Activated T-cell treated with anti-CD3 and anti-CD28 coated beads for 24 hours (primary cell): ENCODE data around the gene SLAIN1.

Experiments
- DNase-seq: peaks from one replicate; pipeline ENCODE4 v3.0.0-alpha.2; 2020; ENCODE audit warnings: low read depth

SLAIN1 gene

GRCh38 chr13:77714119-77714755 is 16.8 kb downstream of the SLAIN1 start:
- DNase-seq = no peak

GRCh38 chr13:77715233-77715891 is 17.9 kb downstream of the SLAIN1 start:
- DNase-seq = no peak

- DNase-seq = no peak
Measured at GRCh38 chr13:77716692-77717091, 19.2 kb downstream of the SLAIN1 start.

GRCh38 chr13:77717508-77717907 is 20.0 kb downstream of the SLAIN1 start:
- no peak for DNase-seq

GRCh38 chr13:77719128-77719527 is 21.6 kb downstream of the SLAIN1 start:
- no peak for DNase-seq

- DNase-seq = no peak
Measured at GRCh38 chr13:77720988-77721387, 23.5 kb downstream of the SLAIN1 start.

- no peak for DNase-seq
Measured at GRCh38 chr13:77724092-77724491, 26.6 kb downstream of the SLAIN1 start.

GRCh38 chr13:77725071-77725470 is 27.6 kb downstream of the SLAIN1 start:
- no peak for DNase-seq

- no peak for DNase-seq
Measured at GRCh38 chr13:77728265-77729125, 31.0 kb downstream of the SLAIN1 start.

- no peak for DNase-seq
Measured at GRCh38 chr13:77729502-77730221, 32.2 kb downstream of the SLAIN1 start.

GRCh38 chr13:77730572-77730971 is 33.1 kb downstream of the SLAIN1 start:
- DNase-seq = no peak

GRCh38 chr13:77732287-77732686 is 34.8 kb downstream of the SLAIN1 start:
- DNase-seq = no peak

- no peak for DNase-seq
Measured at GRCh38 chr13:77733674-77734073, 36.2 kb downstream of the SLAIN1 start.

- no peak for DNase-seq
Measured at GRCh38 chr13:77737583-77738200, 40.2 kb downstream of the SLAIN1 start.

- DNase-seq = no peak
Measured at GRCh38 chr13:77740097-77740735, 42.7 kb downstream of the SLAIN1 start.

- DNase-seq = no peak
Measured at GRCh38 chr13:77740931-77741596, 43.6 kb downstream of the SLAIN1 start.

- no peak for DNase-seq
Measured at GRCh38 chr13:77741597-77741972, 44.1 kb downstream of the SLAIN1 start.

- no peak for DNase-seq
Measured at GRCh38 chr13:77742801-77743200, 45.3 kb downstream of the SLAIN1 start.

GRCh38 chr13:77745784-77746183 is 48.3 kb downstream of the SLAIN1 start:
- DNase-seq = no peak

- DNase-seq = no peak
Measured at GRCh38 chr13:77749344-77749880, 51.9 kb downstream of the SLAIN1 start.
